Activated naive CD4-positive, alpha-beta T cell (primary cell): Measurements from ENCODE around the gene KRTAP2-4.
"Not testable (repeated sequence)": the region's sequence is repeated elsewhere in the genome, so short reads cannot be mapped to it uniquely, and the experiment has no call there.

Experiments used
- DNase-seq, 4 experiments: peaks; one replicate each; lab custom pipeline; 2025; lab: John Stamatoyannopoulos, UW

KRTAP2-4 gene

GRCh38 chr17:41071606-41072360 is 6.1 kb upstream of the KRTAP2-4 start:
- DNase-seq: no peak

- no peak for DNase-seq
Observed at GRCh38 chr17:41069031-41069430, 3.4 kb upstream of the KRTAP2-4 start.

- no peak for DNase-seq
Observed at GRCh38 chr17:41067281-41067680, 1.6 kb upstream of the KRTAP2-4 start.

GRCh38 chr17:41065016-41065689 is 526 bp downstream of the KRTAP2-4 start:
- not testable (repeated sequence) for DNase-seq

- DNase-seq: no peak
Observed at GRCh38 chr17:41064301-41064700, 1.4 kb downstream of the KRTAP2-4 start.

GRCh38 chr17:41063449-41063848 is 2.2 kb downstream of the KRTAP2-4 start:
- DNase-seq: no peak

- no peak for DNase-seq
Observed at GRCh38 chr17:41061964-41062363, 3.7 kb downstream of the KRTAP2-4 start.

GRCh38 chr17:41060052-41060604 is 5.6 kb downstream of the KRTAP2-4 start, which contains the start of gene KRTAP2-3:
Gene KRTAP2-3, minus strand, starts transcription at chr17:41060114. Its CDS starts 64 bp downstream, at chr17:41060050.
- DNase-seq: no peak

- DNase-seq: not testable (repeated sequence)
Observed at GRCh38 chr17:41059276-41060051, 6.2 kb downstream of the KRTAP2-4 start.

GRCh38 chr17:41058741-41059140 is 6.9 kb downstream of the KRTAP2-4 start:
- no peak for DNase-seq

- DNase-seq: no peak
Observed at GRCh38 chr17:41057547-41057946, 8.1 kb downstream of the KRTAP2-4 start.

- not testable (repeated sequence) for DNase-seq
Observed at GRCh38 chr17:41055130-41055529, 10.5 kb downstream of the KRTAP2-4 start, which contains the start of gene KRTAP2-2. Gene KRTAP2-2, minus strand, starts transcription at chr17:41055230. Its CDS starts 19 bp downstream, at chr17:41055211.

GRCh38 chr17:41054556-41054955 is 11.1 kb downstream of the KRTAP2-4 start:
- not testable (repeated sequence) for DNase-seq

- DNase-seq: no peak
Observed at GRCh38 chr17:41054025-41054424, 11.7 kb downstream of the KRTAP2-4 start.

GRCh38 chr17:41052566-41052965 is 13.1 kb downstream of the KRTAP2-4 start:
- DNase-seq: no peak

GRCh38 chr17:41049110-41049509 is 16.6 kb downstream of the KRTAP2-4 start:
- DNase-seq: no peak

GRCh38 chr17:41048441-41048840 is 17.2 kb downstream of the KRTAP2-4 start:
- no peak for DNase-seq

GRCh38 chr17:41046735-41047465 is 18.8 kb downstream of the KRTAP2-4 start, which contains the start of gene KRTAP2-1:
Gene KRTAP2-1, minus strand, starts transcription at chr17:41047316. Its CDS starts 49 bp downstream, at chr17:41047267.
- not testable (repeated sequence) for DNase-seq

GRCh38 chr17:41042953-41043352 is 22.7 kb downstream of the KRTAP2-4 start:
- DNase-seq: no peak

GRCh38 chr17:41040783-41041571 is 24.7 kb downstream of the KRTAP2-4 start, which contains the start of gene KRTAP1-1:
Gene KRTAP1-1, minus strand, starts transcription at chr17:41041450. Its CDS starts 53 bp downstream, at chr17:41041397.
- not testable (repeated sequence) for DNase-seq
